ENCODE data around the gene CNGB1. TPM values are rescaled to one million over a fixed set of nuclear protein-coding genes. Genes with fewer than 3 reads are reported as not detected.

The CNGB1 gene
- total RNA-seq, 1 experiment from 2014 or later = 0.04 TPM

DNA sequence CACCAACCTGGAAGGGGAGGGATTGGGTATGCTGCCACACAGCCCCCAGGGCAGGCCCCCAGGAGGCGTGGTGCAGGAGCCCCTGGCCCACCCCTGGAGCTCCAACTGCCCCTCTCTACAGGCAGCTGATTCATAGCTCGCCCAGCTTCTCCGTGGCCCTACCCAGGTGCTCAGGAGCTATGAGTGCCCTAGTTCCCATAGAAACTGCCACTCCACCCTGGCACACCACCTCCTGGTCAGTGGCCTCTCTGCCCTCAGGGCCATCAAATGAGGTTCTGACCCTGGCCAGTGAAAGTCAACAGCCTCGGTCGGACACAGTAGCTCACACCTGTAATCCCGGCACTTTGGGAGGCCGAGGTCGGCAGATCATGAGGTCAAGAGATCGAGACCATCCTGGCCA, 18.0 kb downstream of the CNGB1 start:
- H3F3A ChIP-seq (ENCODE audit: low read length, unreplicated experiment) = no peaks in the 10 kb centered on the region
- H3K9me2 ChIP-seq (replicated peaks; ENCODE audit: low read length) = no peaks in the 10 kb centered on the region
- H3K4me2 ChIP-seq (ENCODE audit: low read length) = no peak overlapping the region
- no peak for DNase-seq
- no peaks in the 10 kb centered on the region for H3K9me3 ChIP-seq (ENCODE audit: low read length)
- no peak overlapping the region for H3K4me3 ChIP-seq (ENCODE audit: low read length)
- no peak overlapping the region for H2AFZ ChIP-seq (ENCODE audit: low read length)
- TF ChIP-seq, protein P1, sequence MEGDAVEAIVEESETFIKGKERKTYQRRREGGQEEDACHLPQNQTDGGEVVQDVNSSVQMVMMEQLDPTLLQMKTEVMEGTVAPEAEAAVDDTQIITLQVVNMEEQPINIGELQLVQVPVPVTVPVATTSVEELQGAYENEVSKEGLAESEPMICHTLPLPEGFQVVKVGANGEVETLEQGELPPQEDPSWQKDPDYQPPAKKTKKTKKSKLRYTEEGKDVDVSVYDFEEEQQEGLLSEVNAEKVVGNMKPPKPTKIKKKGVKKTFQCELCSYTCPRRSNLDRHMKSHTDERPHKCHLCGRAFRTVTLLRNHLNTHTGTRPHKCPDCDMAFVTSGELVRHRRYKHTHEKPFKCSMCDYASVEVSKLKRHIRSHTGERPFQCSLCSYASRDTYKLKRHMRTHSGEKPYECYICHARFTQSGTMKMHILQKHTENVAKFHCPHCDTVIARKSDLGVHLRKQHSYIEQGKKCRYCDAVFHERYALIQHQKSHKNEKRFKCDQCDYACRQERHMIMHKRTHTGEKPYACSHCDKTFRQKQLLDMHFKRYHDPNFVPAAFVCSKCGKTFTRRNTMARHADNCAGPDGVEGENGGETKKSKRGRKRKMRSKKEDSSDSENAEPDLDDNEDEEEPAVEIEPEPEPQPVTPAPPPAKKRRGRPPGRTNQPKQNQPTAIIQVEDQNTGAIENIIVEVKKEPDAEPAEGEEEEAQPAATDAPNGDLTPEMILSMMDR (conservative IDR thresholded peaks at IDR 0.05; ENCODE audit: low read depth, low read length) = no peak
- TF ChIP-seq EZH2phosphoT487 (IDR thresholded peaks at IDR 0.05; ENCODE audit: borderline replicate concordance, low read length) (no peak), EZH2 (IDR thresholded peaks at IDR 0.05; ENCODE audit: low read length, unreplicated experiment) (no peak)
- no peak overlapping the region for H3K27ac ChIP-seq (ENCODE audit: low read length)
- no peaks in the 10 kb centered on the region for H3K4me1 ChIP-seq (ENCODE audit: insufficient read depth, low read length)
- H3K79me2 ChIP-seq (ENCODE audit: low read length) = no peaks in the 10 kb centered on the region
- no peaks in the 10 kb centered on the region for H3K36me3 ChIP-seq (ENCODE audit: low read depth, low read length)
- no TSS peak for BruUV-seq (replicated peaks)
- no peak overlapping the region for H3K9ac ChIP-seq (ENCODE audit: low read length)
- POLR2A ChIA-PET (ENCODE audit: unreplicated experiment) = no interaction called here
- ATAC-seq = no peak
- intact Hi-C loops (cut with micrococcal nuclease) = no loop called here
- no peaks in the 10 kb centered on the region for H4K20me1 ChIP-seq (ENCODE audit: low read length)
- CTCF ChIA-PET = no interaction called here
- H3K27me3 ChIP-seq (ENCODE audit: low read length) = no peaks in the 10 kb centered on the region

DNA sequence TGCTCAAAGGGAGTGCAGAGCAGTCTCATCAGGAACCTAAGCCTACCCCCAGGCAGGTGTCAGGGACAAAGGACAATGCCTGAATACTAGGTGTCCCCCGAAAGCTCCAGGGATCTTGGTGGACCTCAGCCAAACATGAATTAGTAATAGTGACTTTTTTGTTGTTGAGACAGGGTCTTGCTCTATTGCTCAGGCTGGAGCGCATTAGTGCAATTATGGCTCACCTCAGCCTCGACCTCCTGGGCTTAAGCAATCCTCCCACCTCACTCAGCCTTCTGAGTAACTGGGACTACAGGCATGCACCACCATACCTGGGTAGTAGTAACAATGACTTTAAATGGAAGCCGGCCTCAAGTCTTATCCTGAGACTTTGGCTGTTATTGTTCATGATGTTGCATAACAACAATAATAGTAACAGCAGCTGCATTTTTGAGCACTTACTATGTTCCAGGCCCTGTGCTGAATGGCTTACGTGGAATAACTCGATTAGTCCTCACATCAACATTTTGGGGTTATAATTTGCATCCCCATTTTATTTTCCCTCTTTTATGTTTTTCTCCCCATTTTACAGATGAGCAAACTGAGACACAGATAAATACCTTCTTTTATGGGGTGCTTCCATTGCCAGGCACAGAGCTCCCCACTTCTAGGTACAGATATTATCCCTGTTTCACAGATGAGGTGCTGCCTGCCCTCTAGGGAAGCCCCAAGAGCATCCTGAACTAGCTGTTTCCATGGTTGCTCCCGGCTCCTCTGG, 19.5 kb downstream of the CNGB1 start:
- DNase-seq (no peak), ATAC-seq (no peak)
- Histone ChIP-seq H3K4me3 (ENCODE audit: low read length) (no peak overlapping the region), H3F3A (ENCODE audit: low read length, unreplicated experiment) (no peaks in the 10 kb centered on the region), H3K36me3 (ENCODE audit: low read depth, low read length) (no peaks in the 10 kb centered on the region), H3K9me2 (replicated peaks; ENCODE audit: low read length) (no peaks in the 10 kb centered on the region), H4K20me1 (ENCODE audit: low read length) (no peaks in the 10 kb centered on the region), H3K27me3 (ENCODE audit: low read length) (no peaks in the 10 kb centered on the region), H2AFZ (ENCODE audit: low read length) (no peak overlapping the region), H3K27ac (ENCODE audit: low read length) (no peak overlapping the region), H3K79me2 (ENCODE audit: low read length) (no peaks in the 10 kb centered on the region), H3K4me1 (ENCODE audit: insufficient read depth, low read length) (no peaks in the 10 kb centered on the region), H3K9me3 (ENCODE audit: low read length) (no peaks in the 10 kb centered on the region), H3K4me2 (ENCODE audit: low read length) (no peak overlapping the region), H3K9ac (ENCODE audit: low read length) (no peak overlapping the region)
- ChIA-PET CTCF (no interaction called here), POLR2A (ENCODE audit: unreplicated experiment) (no interaction called here)
- TF ChIP-seq, protein P1 (conservative IDR thresholded peaks at IDR 0.05; ENCODE audit: low read depth, low read length) = no peak
- no peak for TF ChIP-seq EZH2phosphoT487 (IDR thresholded peaks at IDR 0.05; ENCODE audit: borderline replicate concordance, low read length)
- TF ChIP-seq EZH2 (IDR thresholded peaks at IDR 0.05; ENCODE audit: low read length, unreplicated experiment) = no peak
- intact Hi-C loops (cut with micrococcal nuclease) = no loop called here
- BruUV-seq (replicated peaks) = no TSS peak

DNA sequence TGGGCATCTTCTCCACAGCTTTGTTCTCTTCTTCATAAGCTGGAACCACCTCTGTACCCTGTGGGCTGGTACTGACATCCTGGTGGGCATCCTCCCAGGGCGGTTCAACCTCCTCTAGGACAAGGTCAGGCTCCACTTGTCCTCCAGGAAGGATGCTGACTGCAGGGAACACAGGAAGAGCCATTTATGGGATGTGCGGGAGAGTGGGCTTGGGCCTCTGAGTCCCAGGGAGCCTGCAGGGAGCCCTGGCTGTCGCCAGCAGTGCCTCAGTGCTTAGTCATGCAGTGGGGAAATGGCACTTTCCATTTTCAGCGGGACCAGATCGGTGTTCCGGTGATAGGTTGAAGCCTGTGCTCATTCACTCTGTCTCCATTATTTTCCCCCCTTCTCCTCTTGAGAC, 20.5 kb downstream of the CNGB1 start:
- ChIA-PET CTCF (no interaction called here), POLR2A (ENCODE audit: unreplicated experiment) (no interaction called here)
- H3K9ac ChIP-seq (ENCODE audit: low read length) = no peak overlapping the region
- H3K27ac ChIP-seq (ENCODE audit: low read length) = no peak overlapping the region
- H3K79me2 ChIP-seq (ENCODE audit: low read length) = no peaks in the 10 kb centered on the region
- H3K9me2 ChIP-seq (replicated peaks; ENCODE audit: low read length) = no peaks in the 10 kb centered on the region
- TF ChIP-seq, protein P1 (conservative IDR thresholded peaks at IDR 0.05; ENCODE audit: low read depth, low read length) = no peak
- TF ChIP-seq EZH2 (IDR thresholded peaks at IDR 0.05; ENCODE audit: low read length, unreplicated experiment) (no peak), EZH2phosphoT487 (IDR thresholded peaks at IDR 0.05; ENCODE audit: borderline replicate concordance, low read length) (no peak)
- H3F3A ChIP-seq (ENCODE audit: low read length, unreplicated experiment) = no peaks in the 10 kb centered on the region
- H3K9me3 ChIP-seq (ENCODE audit: low read length) = no peaks in the 10 kb centered on the region
- no peaks in the 10 kb centered on the region for H4K20me1 ChIP-seq (ENCODE audit: low read length)
- no peak for DNase-seq
- ATAC-seq = no peak
- no peak overlapping the region for H3K4me2 ChIP-seq (ENCODE audit: low read length)
- no peaks in the 10 kb centered on the region for H3K27me3 ChIP-seq (ENCODE audit: low read length)
- intact Hi-C loops (cut with micrococcal nuclease) = no loop called here
- BruUV-seq (replicated peaks) = no TSS peak
- no peak overlapping the region for H3K4me3 ChIP-seq (ENCODE audit: low read length)
- H3K36me3 ChIP-seq (ENCODE audit: low read depth, low read length) = no peaks in the 10 kb centered on the region
- no peak overlapping the region for H2AFZ ChIP-seq (ENCODE audit: low read length)
- no peaks in the 10 kb centered on the region for H3K4me1 ChIP-seq (ENCODE audit: insufficient read depth, low read length)

Measured in PC-3 (cell line).